Left lung (tissue), 10 donors: Measurements from ENCODE around the gene ATG9B. TPM values are rescaled to one million over a fixed set of nuclear protein-coding genes. Genes with fewer than 3 reads are reported as not detected.

Experiments
- ATAC-seq: fragments of 200-7000 bp; cut with Tn5 transposase; one replicate; pipeline ENCODE4 v1.9.1; 2020; ENCODE audit warnings: moderate library complexity
- DNase-seq, 4 donors: peaks; one replicate each; pipeline ENCODE4 v3.0.0-alpha.2; 2013 to 2020
- H3K27ac ChIP-seq, 2 donors: fragments of 200-600 bp; sonication (generic) in 1 of 2; one replicate each; pipeline versions ENCODE4 v1.5.0 to v1.8.0; 2020 to 2021
- H3K27me3 ChIP-seq, 2 donors: fragments of 200-600 bp; sonication (generic) in 1 of 2; one replicate each; pipeline versions ENCODE4 v1.5.0 to v1.8.0; 2020 to 2021
- H3K36me3 ChIP-seq, 2 donors: fragments of 200-600 bp; sonication (generic) in 1 of 2; one replicate each; pipeline versions ENCODE4 v1.5.0 to v1.8.0; 2020 to 2021
- H3K4me1 ChIP-seq, 2 donors: fragments of 200-600 bp; one replicate each; pipeline ENCODE4 v1.8.0; 2021
- H3K4me3 ChIP-seq, 2 donors: fragments of 200-600 bp; sonication (generic) in 1 of 2; one replicate each; pipeline versions ENCODE4 v1.5.0 to v1.8.0; 2020 to 2021; ENCODE audit warnings: mild to moderate bottlenecking in 1 of 2
- H3K9me3 ChIP-seq, 2 donors: fragments of 200-600 bp; sonication (generic) in 1 of 2; one replicate each; pipeline versions ENCODE4 v1.5.0 to v1.8.0; 2020 to 2021
- CTCF ChIP-seq, 2 donors: fragments of 200-600 bp; sonication (generic) in 1 of 2; IDR thresholded peaks; one replicate each; pipeline versions ENCODE4 v1.5.0 to v1.8.0; 2021; ENCODE audit warnings: antibody characterized with exemption in 2 of 2
- intact Hi-C, 2 donors: fragments of 100-400 bp; cut with DNase I; formaldehyde crosslinking; loops; one replicate each; pipeline versions ENCODE4 v1.11.2 to v1.14.2; 2022
- polyA plus RNA-seq, 6 donors: library from polyadenylated mRNA; unstranded; fragments of 120-200 nt; gene quantifications; one replicate each; pipeline ENCODE4 v1.2.1, GENCODE V29; 2013; ENCODE audit not compliant: insufficient read length in 6 of 6
- total RNA-seq, 2 donors: library from RNA; stranded (reverse); fragmentation: NEBNext Ultra II Directional; extraction: Animal tissue kit (Norgen Biotek cat#: 25700); gene quantifications; one replicate each; pipeline ENCODE4 v1.2.1, GENCODE V29; 2021
- donor health status: DM: no; HTN: yes; CAD: no.
- donor health status: DM: no; HTN: no; CAD: no.

ATG9B gene
- total and polyA plus RNA-seq, 8 donors, result 0.68 to 7.1 (median 3.6) TPM

- peak; percentile 60 to 68 for TF ChIP-seq CTCF (IDR thresholded peaks at IDR 0.05)
- H3K27me3 ChIP-seq, result peaks cover 7 to 71% of the 10 kb centered on the region in 2 donors
- no peak overlapping the region for H3K4me3 ChIP-seq
- H3K9me3 ChIP-seq, result peaks cover 0 to 12% of the 10 kb centered on the region in 2 donors
- peak in 1 of 4 donors; percentile 78 for DNase-seq
- no peak overlapping the region for H3K27ac ChIP-seq
- ATAC-seq, result peak; percentile 77
- intact Hi-C loops, result loop anchor here in 1 of 2 donors (5.0 kb wide), 1 partner anchor 89 kb away; no protein-coding TSS in a partner anchor
- peaks cover 3 to 27% of the 10 kb centered on the region in 2 donors for H3K4me1 ChIP-seq
- H3K36me3 ChIP-seq, result no peaks in the 10 kb centered on the region
These were observed 38.2 kb downstream of the ATG9B start for GRCh38 chr7:150986099-150986512.

GRCh38 chr7:150983893-150984368 lies 40.4 kb downstream of the ATG9B start:
- DNase-seq, result peak in 2 of 4 donors; percentile 8 to 63
- Histone ChIP-seq H3K27me3 (peaks cover 17 to 93% of the 10 kb centered on the region in 2 donors), H3K36me3 (no peaks in the 10 kb centered on the region), H3K4me3 (no peak overlapping the region), H3K4me1 (peaks cover 3 to 27% of the 10 kb centered on the region in 2 donors), H3K9me3 (no peaks in the 10 kb centered on the region), H3K27ac (no peak overlapping the region)
- intact Hi-C loops, result no loop called here
- ATAC-seq, result peak; percentile 29
- TF ChIP-seq CTCF (IDR thresholded peaks at IDR 0.05), result no peak

- ATAC-seq, result no peak
- H3K36me3 ChIP-seq, result no peaks in the 10 kb centered on the region
- H3K27ac ChIP-seq, result no peak overlapping the region
- H3K4me1 ChIP-seq, result peaks cover 0 to 20% of the 10 kb centered on the region in 2 donors
- peaks cover 27 to 94% of the 10 kb centered on the region in 2 donors for H3K27me3 ChIP-seq
- no peak overlapping the region for H3K4me3 ChIP-seq
- DNase-seq, result no peak
- no peak for TF ChIP-seq CTCF (IDR thresholded peaks at IDR 0.05)
- intact Hi-C loops, result no loop called here
- H3K9me3 ChIP-seq, result no peaks in the 10 kb centered on the region
These were observed 41.9 kb downstream of the ATG9B start for GRCh38 chr7:150982351-150982750.

GRCh38 chr7:150981644-150982043 lies 42.6 kb downstream of the ATG9B start:
- Histone ChIP-seq H3K27me3 (peaks cover 33 to 94% of the 10 kb centered on the region in 2 donors), H3K4me1 (peaks cover 0 to 20% of the 10 kb centered on the region in 2 donors), H3K9me3 (no peaks in the 10 kb centered on the region), H3K36me3 (no peaks in the 10 kb centered on the region), H3K4me3 (no peak overlapping the region), H3K27ac (no peak overlapping the region)
- no peak for TF ChIP-seq CTCF (IDR thresholded peaks at IDR 0.05)
- intact Hi-C loops, result no loop called here
- ATAC-seq (no peak), DNase-seq (no peak)

GRCh38 chr7:150980663-150981062 lies 43.6 kb downstream of the ATG9B start:
- peaks cover 0 to 14% of the 10 kb centered on the region in 2 donors for H3K4me1 ChIP-seq
- H3K27ac ChIP-seq, result no peak overlapping the region
- ATAC-seq (no peak), DNase-seq (peak in 1 of 4 donors; percentile 2)
- no peak overlapping the region for H3K4me3 ChIP-seq
- H3K36me3 ChIP-seq, result no peaks in the 10 kb centered on the region
- peaks cover 33 to 94% of the 10 kb centered on the region in 2 donors for H3K27me3 ChIP-seq
- H3K9me3 ChIP-seq, result no peaks in the 10 kb centered on the region
- intact Hi-C loops, result no loop called here
- TF ChIP-seq CTCF (IDR thresholded peaks at IDR 0.05), result no peak
